Prostate gland (tissue), 2 donors: ENCODE measurements around the gene RHOBTB1. TPM values are rescaled to one million over a fixed set of nuclear protein-coding genes. Genes with fewer than 3 reads are reported as not detected.

Source experiments
- DNase-seq: peaks from one replicate; pipeline ENCODE4 v3.0.0-alpha.2; 2019; ENCODE audit warnings: low spot score
- H3K27ac ChIP-seq, 2 donors: fragments of 200-600 bp; sonication (generic); 2 replicates each; pipeline ENCODE4 v1.5.1; 2017 to 2019
- H3K27me3 ChIP-seq: fragments of 200-600 bp; sonication (generic); replicated peaks from 2 replicates; pipeline ENCODE4 v1.5.1; 2019; ENCODE audit not compliant: insufficient read depth
- H3K36me3 ChIP-seq, 2 donors: fragments of 200-600 bp; sonication (generic); 1 replicate in 1 of 2; 2 replicates in 1 of 2; pipeline versions ENCODE4 v1.5.1 to v1.8.1; 2017 to 2019
- H3K4me1 ChIP-seq: fragments of 200-600 bp; sonication (generic); replicated peaks from 2 replicates; pipeline ENCODE4 v1.5.1; 2019
- H3K4me3 ChIP-seq, 2 donors: fragments of 200-600 bp; sonication (generic); 2 replicates each; pipeline ENCODE4 v1.5.1; 2017 to 2019
- H3K9me3 ChIP-seq: fragments of 200-600 bp; sonication (generic); 2 replicates; pipeline ENCODE4 v1.5.1; 2017
- POLR2A ChIP-seq: fragments of 450-650 bp; IDR thresholded peaks from one replicate; pipeline ENCODE4 v1.6.1; 2016; ENCODE audit warnings: antibody characterized with exemption, mild to moderate bottlenecking
- POLR2AphosphoS5 ChIP-seq: sonication (generic); formaldehyde crosslinking; IDR thresholded peaks from one replicate; pipeline ENCODE4 v1.6.1; 2017; ENCODE audit warnings: antibody characterized with exemption
- WGBS: methylation state at CpG from one replicate; pipeline ENCODE4 v1.1.5; 2018; 5-methylcytosine and 5-hydroxymethylcytosine counted together
- intact Hi-C: fragments of 100-400 bp; cut with DNase I; formaldehyde crosslinking; loops from one replicate; pipeline ENCODE4 v1.14.2; 2022
- small RNA-seq, 2 donors: library from RNA; depleted of rRNA; stranded (forward); fragments of <200 nt; gene quantifications; one replicate each; pipeline ENCODE3, GENCODE V24; 2016
- total RNA-seq, 2 donors: library from RNA; depleted of rRNA; stranded (reverse); fragments of >200 nt; gene quantifications; one replicate each; pipeline ENCODE4 v1.1.0, GENCODE V29; 2016
- TF ChIP-seq, protein P1 (sequence below), 4 experiments: fragments of 200-600 bp in 2 of 4; fragments of 450-650 bp in 2 of 4; sonication (generic) in 2 of 4; IDR thresholded peaks; 1 replicate in 3 of 4; 2 replicates in 1 of 4; pipeline ENCODE4 v1.5.1; 2016 to 2019; ENCODE audit warnings: antibody characterized with exemption in 4 of 4, mild to moderate bottlenecking in 2 of 4, moderate library complexity in 2 of 4

Gene RHOBTB1
- total RNA-seq, 2 donors from 2014 or later, result 4.9 to 28.9 TPM

DNA sequence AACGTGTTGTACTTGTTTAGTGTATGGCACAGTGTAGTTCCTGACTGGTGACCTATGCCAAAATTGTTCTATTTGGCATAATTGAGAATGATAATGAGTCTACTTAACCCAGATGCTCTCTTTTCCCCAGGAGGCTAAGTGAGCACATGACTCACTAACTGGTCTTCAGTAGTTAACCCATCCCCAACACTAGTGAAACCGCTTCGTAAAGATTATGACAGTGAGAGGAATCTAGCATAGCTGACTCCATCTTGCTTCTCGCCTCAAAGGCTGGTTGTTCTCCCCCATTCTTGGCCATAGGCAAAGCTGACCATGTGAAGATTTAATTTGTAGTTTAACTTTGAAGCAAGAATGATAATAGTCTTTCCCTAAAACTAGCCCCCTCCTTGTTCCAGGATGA is 118.5 kb downstream of the RHOBTB1 start:
- no peak overlapping the region for H3K4me3 ChIP-seq
- intact Hi-C loops, result no loop called here
- WGBS, result 84% methylated on average over 4 of the region's 4 CpGs
- no peak for DNase-seq
- H3K4me1 ChIP-seq, result no peaks in the 10 kb centered on the region
- TF ChIP-seq POLR2A (no peak), POLR2AphosphoS5 (no peak)
- TF ChIP-seq, protein P1, sequence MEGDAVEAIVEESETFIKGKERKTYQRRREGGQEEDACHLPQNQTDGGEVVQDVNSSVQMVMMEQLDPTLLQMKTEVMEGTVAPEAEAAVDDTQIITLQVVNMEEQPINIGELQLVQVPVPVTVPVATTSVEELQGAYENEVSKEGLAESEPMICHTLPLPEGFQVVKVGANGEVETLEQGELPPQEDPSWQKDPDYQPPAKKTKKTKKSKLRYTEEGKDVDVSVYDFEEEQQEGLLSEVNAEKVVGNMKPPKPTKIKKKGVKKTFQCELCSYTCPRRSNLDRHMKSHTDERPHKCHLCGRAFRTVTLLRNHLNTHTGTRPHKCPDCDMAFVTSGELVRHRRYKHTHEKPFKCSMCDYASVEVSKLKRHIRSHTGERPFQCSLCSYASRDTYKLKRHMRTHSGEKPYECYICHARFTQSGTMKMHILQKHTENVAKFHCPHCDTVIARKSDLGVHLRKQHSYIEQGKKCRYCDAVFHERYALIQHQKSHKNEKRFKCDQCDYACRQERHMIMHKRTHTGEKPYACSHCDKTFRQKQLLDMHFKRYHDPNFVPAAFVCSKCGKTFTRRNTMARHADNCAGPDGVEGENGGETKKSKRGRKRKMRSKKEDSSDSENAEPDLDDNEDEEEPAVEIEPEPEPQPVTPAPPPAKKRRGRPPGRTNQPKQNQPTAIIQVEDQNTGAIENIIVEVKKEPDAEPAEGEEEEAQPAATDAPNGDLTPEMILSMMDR (IDR thresholded peaks at IDR 0.05), result no peak
- no peak overlapping the region for H3K27ac ChIP-seq
- H3K36me3 ChIP-seq, result no peaks in the 10 kb centered on the region
- H3K27me3 ChIP-seq, result no peaks in the 10 kb centered on the region
- no peaks in the 10 kb centered on the region for H3K9me3 ChIP-seq

DNA sequence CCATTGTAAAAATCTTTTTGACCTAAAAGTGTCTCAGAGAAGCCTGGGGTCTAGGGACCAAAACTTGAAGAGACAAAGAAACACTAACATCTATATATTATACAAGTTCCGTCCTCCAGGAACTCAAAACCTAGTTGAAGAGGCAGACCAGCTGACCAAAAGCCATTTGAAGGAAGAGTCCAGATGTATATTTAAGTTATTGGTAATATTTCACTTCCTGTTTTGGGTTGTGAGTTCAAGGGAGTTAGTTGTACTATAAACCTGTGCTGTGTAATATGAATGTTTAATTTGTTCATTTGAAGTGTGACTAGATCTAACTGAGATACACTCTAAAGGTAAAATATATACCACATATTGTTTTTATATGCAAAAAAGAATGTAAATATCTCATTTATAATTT is 120.7 kb downstream of the RHOBTB1 start:
- TF ChIP-seq, protein P1 (IDR thresholded peaks at IDR 0.05), result no peak
- TF ChIP-seq POLR2A, result no peak
- TF ChIP-seq POLR2AphosphoS5, result no peak
- intact Hi-C loops, result no loop called here
- WGBS, result 92% methylated on average over 1 of the region's 1 CpG
- no peaks in the 10 kb centered on the region for H3K9me3 ChIP-seq
- no peak overlapping the region for H3K4me3 ChIP-seq
- no peaks in the 10 kb centered on the region for H3K36me3 ChIP-seq
- no peaks in the 10 kb centered on the region for H3K4me1 ChIP-seq
- no peaks in the 10 kb centered on the region for H3K27me3 ChIP-seq
- no peak overlapping the region for H3K27ac ChIP-seq
- DNase-seq, result no peak

DNA sequence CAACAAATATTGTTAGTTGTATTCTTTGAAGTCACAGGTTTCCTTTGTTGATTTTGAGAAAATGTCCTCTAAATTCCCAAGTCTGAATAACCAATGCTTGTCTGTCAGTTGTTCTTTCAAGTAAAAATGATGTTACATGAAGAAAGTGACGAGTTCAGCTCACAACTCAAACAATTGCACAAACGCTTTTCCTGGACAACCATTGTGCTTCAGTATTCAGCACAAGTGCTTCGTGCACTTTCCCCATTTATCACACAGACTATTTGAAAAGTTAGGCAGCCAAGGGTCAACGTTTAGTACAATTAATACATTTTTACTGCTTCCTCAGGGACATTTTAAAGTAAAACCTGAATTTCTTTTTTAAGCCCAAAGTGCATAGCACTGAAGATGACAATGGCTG is 121.2 kb downstream of the RHOBTB1 start:
- 42% methylated on average over 4 of the region's 4 CpGs for WGBS
- Histone ChIP-seq H3K9me3 (no peaks in the 10 kb centered on the region), H3K36me3 (no peaks in the 10 kb centered on the region), H3K27ac (no peak overlapping the region), H3K4me1 (no peaks in the 10 kb centered on the region), H3K27me3 (no peaks in the 10 kb centered on the region), H3K4me3 (no peak overlapping the region)
- DNase-seq, result no peak
- intact Hi-C loops, result no loop called here
- TF ChIP-seq POLR2A (no peak), POLR2AphosphoS5 (no peak)
- TF ChIP-seq, protein P1 (IDR thresholded peaks at IDR 0.05), result no peak

DNA sequence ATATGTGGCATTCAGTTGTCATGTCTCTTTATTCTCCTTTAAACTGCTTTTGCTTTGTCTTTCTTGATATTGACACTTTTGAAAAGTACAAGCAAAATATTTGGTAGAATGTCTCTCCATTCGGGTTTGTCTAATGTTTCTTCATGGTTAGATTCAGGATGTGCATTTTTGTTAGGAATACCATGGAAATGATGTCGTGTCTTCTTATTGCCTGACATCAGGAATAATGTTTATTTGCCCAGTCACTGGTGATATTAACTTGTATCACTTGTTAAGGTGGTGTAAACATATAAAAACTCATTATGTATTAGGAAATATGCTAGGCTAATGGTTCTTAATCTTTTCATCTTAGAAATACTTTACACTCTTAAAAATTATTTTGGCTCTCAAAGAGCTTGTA is 122.3 kb downstream of the RHOBTB1 start:
- intact Hi-C loops, result no loop called here
- Histone ChIP-seq H3K36me3 (no peaks in the 10 kb centered on the region), H3K4me3 (no peak overlapping the region), H3K4me1 (no peaks in the 10 kb centered on the region), H3K27me3 (no peaks in the 10 kb centered on the region), H3K27ac (no peak overlapping the region), H3K9me3 (no peaks in the 10 kb centered on the region)
- DNase-seq, result no peak
- TF ChIP-seq POLR2A (no peak), POLR2AphosphoS5 (no peak)
- WGBS, result 65% methylated on average over 2 of the region's 2 CpGs

DNA sequence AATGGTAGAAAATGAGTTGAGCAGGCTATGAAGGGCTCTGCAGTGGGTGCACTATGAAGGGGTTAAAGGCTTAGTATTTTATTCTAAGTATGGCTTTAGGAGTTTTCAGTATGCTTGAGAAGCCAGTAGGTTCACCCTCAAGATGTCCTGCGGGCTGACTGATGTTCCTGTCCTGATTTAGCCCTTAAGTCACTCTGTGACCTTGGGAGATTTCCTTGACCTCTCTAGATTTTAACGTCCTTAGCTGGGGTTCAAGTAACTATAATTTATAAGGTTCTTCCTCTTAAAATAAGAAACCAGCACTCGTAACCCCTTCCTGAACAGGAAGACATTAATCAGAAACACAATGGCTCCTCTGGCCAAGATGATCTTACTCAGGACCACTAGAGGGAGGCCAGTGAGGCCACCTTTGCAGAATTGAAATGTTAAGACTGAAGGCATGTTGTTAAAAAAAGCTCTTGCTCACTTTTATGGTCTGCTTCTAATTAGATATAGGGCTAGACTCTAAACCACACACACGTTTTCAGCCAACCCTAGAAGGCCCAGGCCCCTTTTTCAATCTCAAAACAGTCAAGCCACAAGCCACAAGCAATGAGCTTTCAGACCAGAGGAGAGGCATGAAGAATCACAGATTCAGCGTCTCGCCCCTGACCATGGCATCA is 123.8 kb downstream of the RHOBTB1 start:
- DNase-seq, result no peak
- H3K4me1 ChIP-seq, result no peaks in the 10 kb centered on the region
- intact Hi-C loops, result no loop called here
- no peaks in the 10 kb centered on the region for H3K27me3 ChIP-seq
- no peaks in the 10 kb centered on the region for H3K9me3 ChIP-seq
- WGBS, result 63% methylated on average over 6 of the region's 6 CpGs
- TF ChIP-seq POLR2AphosphoS5, result no peak
- TF ChIP-seq, protein P1 (IDR thresholded peaks at IDR 0.05), result no peak
- no peak for TF ChIP-seq POLR2A
- H3K27ac ChIP-seq, result no peak overlapping the region
- H3K36me3 ChIP-seq, result no peaks in the 10 kb centered on the region
- H3K4me3 ChIP-seq, result no peak overlapping the region

Small RNA genes within 50 kb of the gene (small RNA-seq; reads per million reads assigned to genes)
- 0 reads per million in 2 donors for gene RNU2-72P

Other genes with a start within 250 kb of the RHOBTB1 start
- gene CDK1, start 165.7 kb downstream of the RHOBTB1 start, total RNA-seq, result 1 to 10 TPM; 5.3 to 5.7 TPM